NK-92 treated with Interleukin-12 subunit alpha and Interleukin-12 subunit beta, amount 100 ng/mL, for 24 hours (cell line): ENCODE measurements around the gene ATP11A.
"Not testable (repeated sequence)": the region's sequence is repeated elsewhere in the genome, so short reads cannot be mapped to it uniquely, and the experiment has no call there.

Experiments used
- DNase-seq: peaks from one replicate; lab custom pipeline; 2025; lab: John Stamatoyannopoulos, UW

The ATP11A gene

GRCh38 chr13:112881656-112882554 is 192.1 kb downstream of the ATP11A start:
- DNase-seq = no peak

- DNase-seq = no peak
These were observed 192.8 kb downstream of the ATP11A start for GRCh38 chr13:112882555-112883024.

GRCh38 chr13:112883241-112883945 is 193.6 kb downstream of the ATP11A start:
- no peak for DNase-seq

GRCh38 chr13:112884700-112885099 is 194.9 kb downstream of the ATP11A start:
- not testable (repeated sequence) for DNase-seq

GRCh38 chr13:112885242-112885781 is 195.5 kb downstream of the ATP11A start:
- DNase-seq = no peak

- no peak for DNase-seq
These were observed 196.0 kb downstream of the ATP11A start for GRCh38 chr13:112885782-112886268.

- no peak for DNase-seq
These were observed 197.3 kb downstream of the ATP11A start for GRCh38 chr13:112887151-112887550.

- no peak for DNase-seq
These were observed 197.7 kb downstream of the ATP11A start for GRCh38 chr13:112887557-112887991.

GRCh38 chr13:112888238-112889111 is 198.6 kb downstream of the ATP11A start:
- no peak for DNase-seq

- DNase-seq = no peak
These were observed 199.8 kb downstream of the ATP11A start for GRCh38 chr13:112889351-112890290.

- no peak for DNase-seq
These were observed 200.7 kb downstream of the ATP11A start for GRCh38 chr13:112890316-112891145.

- no peak for DNase-seq
These were observed 201.9 kb downstream of the ATP11A start for GRCh38 chr13:112891477-112892401.

GRCh38 chr13:112892426-112893206 is 202.8 kb downstream of the ATP11A start:
- no peak for DNase-seq

- no peak for DNase-seq
These were observed 203.3 kb downstream of the ATP11A start for GRCh38 chr13:112893207-112893569.

GRCh38 chr13:112893570-112894422 is 204.0 kb downstream of the ATP11A start:
- no peak for DNase-seq

GRCh38 chr13:112894423-112894672 is 204.5 kb downstream of the ATP11A start:
- no peak for DNase-seq
